ENCODE measurements around the gene MYL6.

GRCh38 chr12:56162468-56163290, 4.5 kb downstream of the MYL6 start:
- no peak for TF ChIP-seq EZH2 (IDR thresholded peaks at IDR 0.05; ENCODE audit: borderline replicate concordance, low read depth, low read length, severe bottlenecking)
- TF ChIP-seq, protein P1, sequence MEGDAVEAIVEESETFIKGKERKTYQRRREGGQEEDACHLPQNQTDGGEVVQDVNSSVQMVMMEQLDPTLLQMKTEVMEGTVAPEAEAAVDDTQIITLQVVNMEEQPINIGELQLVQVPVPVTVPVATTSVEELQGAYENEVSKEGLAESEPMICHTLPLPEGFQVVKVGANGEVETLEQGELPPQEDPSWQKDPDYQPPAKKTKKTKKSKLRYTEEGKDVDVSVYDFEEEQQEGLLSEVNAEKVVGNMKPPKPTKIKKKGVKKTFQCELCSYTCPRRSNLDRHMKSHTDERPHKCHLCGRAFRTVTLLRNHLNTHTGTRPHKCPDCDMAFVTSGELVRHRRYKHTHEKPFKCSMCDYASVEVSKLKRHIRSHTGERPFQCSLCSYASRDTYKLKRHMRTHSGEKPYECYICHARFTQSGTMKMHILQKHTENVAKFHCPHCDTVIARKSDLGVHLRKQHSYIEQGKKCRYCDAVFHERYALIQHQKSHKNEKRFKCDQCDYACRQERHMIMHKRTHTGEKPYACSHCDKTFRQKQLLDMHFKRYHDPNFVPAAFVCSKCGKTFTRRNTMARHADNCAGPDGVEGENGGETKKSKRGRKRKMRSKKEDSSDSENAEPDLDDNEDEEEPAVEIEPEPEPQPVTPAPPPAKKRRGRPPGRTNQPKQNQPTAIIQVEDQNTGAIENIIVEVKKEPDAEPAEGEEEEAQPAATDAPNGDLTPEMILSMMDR (IDR thresholded peaks at IDR 0.05; ENCODE audit: extremely low read depth in 1 of 2, insufficient read depth in 1 of 2, low read depth in 1 of 2, low read length in 2 of 2) = no peak
- TF ChIP-seq, protein P2, sequence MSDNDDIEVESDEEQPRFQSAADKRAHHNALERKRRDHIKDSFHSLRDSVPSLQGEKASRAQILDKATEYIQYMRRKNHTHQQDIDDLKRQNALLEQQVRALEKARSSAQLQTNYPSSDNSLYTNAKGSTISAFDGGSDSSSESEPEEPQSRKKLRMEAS (IDR thresholded peaks at IDR 0.05; ENCODE audit: insufficient read depth, insufficient read length) = no peak
- peak; percentile 64 for TF ChIP-seq POLR2A (IDR thresholded peaks at IDR 0.05; ENCODE audit: low read depth, low read length)
- no peak for TF ChIP-seq FOS (IDR thresholded peaks at IDR 0.05; ENCODE audit: borderline replicate concordance, insufficient read depth, low read length)
- TF ChIP-seq POLR2AphosphoS5 (IDR thresholded peaks at IDR 0.05; ENCODE audit: insufficient read depth, low read depth, low read length) = peak; percentile 75
- TF ChIP-seq GATA2 (IDR thresholded peaks at IDR 0.05; ENCODE audit: insufficient read depth, insufficient read length, low read depth, low read length) = no peak
